ENCODE measurements around the gene DNAJC1. TPM values are rescaled to one million over a fixed set of nuclear protein-coding genes. Genes with fewer than 3 reads are reported as not detected.

The DNAJC1 gene
- polyA plus RNA-seq, 1 donor (not counting 4 experiments of a cell fraction or from before 2014, with no cell fraction given): 24.8 TPM

GRCh38 chr10:22017283-22018020 is 13.9 kb upstream of the DNAJC1 start:
- no peak overlapping the region for H2AFZ ChIP-seq (ENCODE audit: control insufficient read depth, low read length)
- H3K27ac ChIP-seq (ENCODE audit: control insufficient read depth, insufficient read depth, low read length): no peak overlapping the region

GRCh38 chr10:22016046-22016705 is 12.6 kb upstream of the DNAJC1 start:
- H3K4me3 ChIP-seq (ENCODE audit: control insufficient read depth in 2 of 3, extremely low read depth in 1 of 3, insufficient read depth in 2 of 3, low read depth in 1 of 3, low read length in 3 of 3): no peak overlapping the region
- dilution Hi-C loops (cut with MboI; ENCODE audit: extremely low pct_ligation_motif_present, low sequenced_read_pairs): no loop called here
- no peaks in the 10 kb centered on the region for H3K36me3 ChIP-seq (ENCODE audit: control insufficient read depth in 2 of 2, extremely low read depth in 1 of 2, insufficient read depth in 2 of 2, low read length in 2 of 2)
- DNase-seq (ENCODE audit: low read depth, low spot score) (no peak), FAIRE-seq (no peak)
- H3K27me3 ChIP-seq (ENCODE audit: control insufficient read depth, extremely low read depth, insufficient read depth, low read length): no peaks in the 10 kb centered on the region
- no peaks in the 10 kb centered on the region for H3K79me2 ChIP-seq (ENCODE audit: control insufficient read depth, insufficient read depth, low read length)
- H3K9ac ChIP-seq (ENCODE audit: control insufficient read depth, extremely low read depth, insufficient read depth, low read length): no peak overlapping the region
- TF ChIP-seq EZH2 (IDR thresholded peaks at IDR 0.05; ENCODE audit: low read length) (no peak), CTCF (optimal IDR thresholded peaks at IDR 0.05 in 1 of 3, IDR thresholded peaks at IDR 0.05 in 1 of 3, conservative IDR thresholded peaks at IDR 0.05 in 1 of 3; ENCODE audit: extremely low read depth in 1 of 3, insufficient read depth in 2 of 3, low read length in 3 of 3) (no peak)
- H3K27ac ChIP-seq (ENCODE audit: control insufficient read depth, insufficient read depth, low read length): no peak overlapping the region
- H3K9me3 ChIP-seq (ENCODE audit: control insufficient read depth, low read depth, low read length): no peaks in the 10 kb centered on the region
- no peak overlapping the region for H3K4me2 ChIP-seq (ENCODE audit: control insufficient read depth, extremely low read depth, insufficient read depth, low read depth, low read length)
- no peaks in the 10 kb centered on the region for H3K9me1 ChIP-seq (ENCODE audit: control insufficient read depth, extremely low read depth, insufficient read depth, low read length)
- no peaks in the 10 kb centered on the region for H4K20me1 ChIP-seq (ENCODE audit: control insufficient read depth, extremely low read depth, insufficient read depth, low read length)
- no peak overlapping the region for H2AFZ ChIP-seq (ENCODE audit: control insufficient read depth, low read length)
- no peaks in the 10 kb centered on the region for H3K4me1 ChIP-seq (ENCODE audit: control insufficient read depth, extremely low read depth, insufficient read depth, low read length)

More at GRCh38 chr10:22017283-22018020, 13.9 kb upstream of the DNAJC1 start:
- TF ChIP-seq EZH2 (IDR thresholded peaks at IDR 0.05; ENCODE audit: low read length): no peak
- Histone ChIP-seq H3K79me2 (ENCODE audit: control insufficient read depth, insufficient read depth, low read length) (no peaks in the 10 kb centered on the region), H3K36me3 (ENCODE audit: control insufficient read depth in 2 of 2, extremely low read depth in 1 of 2, insufficient read depth in 2 of 2, low read length in 2 of 2) (no peaks in the 10 kb centered on the region), H3K4me2 (ENCODE audit: control insufficient read depth, extremely low read depth, insufficient read depth, low read depth, low read length) (no peak overlapping the region), H3K4me3 (ENCODE audit: control insufficient read depth in 2 of 3, extremely low read depth in 1 of 3, insufficient read depth in 2 of 3, low read depth in 1 of 3, low read length in 3 of 3) (no peak overlapping the region), H3K9me1 (ENCODE audit: control insufficient read depth, extremely low read depth, insufficient read depth, low read length) (no peaks in the 10 kb centered on the region), H3K9me3 (ENCODE audit: control insufficient read depth, low read depth, low read length) (no peaks in the 10 kb centered on the region), H3K9ac (ENCODE audit: control insufficient read depth, extremely low read depth, insufficient read depth, low read length) (no peak overlapping the region), H4K20me1 (ENCODE audit: control insufficient read depth, extremely low read depth, insufficient read depth, low read length) (no peaks in the 10 kb centered on the region), H3K4me1 (ENCODE audit: control insufficient read depth, extremely low read depth, insufficient read depth, low read length) (no peaks in the 10 kb centered on the region), H3K27me3 (ENCODE audit: control insufficient read depth, extremely low read depth, insufficient read depth, low read length) (no peaks in the 10 kb centered on the region)
- DNase-seq (ENCODE audit: low read depth, low spot score) (no peak), FAIRE-seq (no peak)
- dilution Hi-C loops (cut with MboI; ENCODE audit: extremely low pct_ligation_motif_present, low sequenced_read_pairs): no loop called here
